GM13977 (cell line): ENCODE data around the gene RAB7B.

ENCODE experiments used
- DNase-seq: peaks from one replicate; pipeline ENCODE4 v3.0.0; 2012; ENCODE audit warnings: low spot score
- CTCF ChIP-seq: IDR thresholded peaks from 2 replicates; pipeline ENCODE4 v1.5.1; 2012; ENCODE audit warnings: mild to moderate bottlenecking, control low read depth; ENCODE audit not compliant: insufficient read depth; ENCODE audit errors: extremely low read depth, missing control alignments
- in situ Hi-C: fragments of 300-500 bp; cut with MboI; formaldehyde crosslinking; loops from one replicate; pipeline ENCODE4 v1.12.0; 2022; ENCODE audit warnings: low sequenced_read_pairs, low pct_unique_long_range_greater_than_20kb, mixed read lengths, inconsistent platforms; ENCODE audit not compliant: unreplicated experiment

RAB7B gene

GRCh38 chr1:205939690-205940330 lies 63.4 kb downstream of the RAB7B start:
- peak; percentile 34 for DNase-seq
- in situ Hi-C loops = no loop called here
- no peak for TF ChIP-seq CTCF

GRCh38 chr1:205938682-205939081 lies 64.5 kb downstream of the RAB7B start:
- in situ Hi-C loops = no loop called here
- TF ChIP-seq CTCF = no peak
- no peak for DNase-seq

GRCh38 chr1:205936846-205937586 lies 66.2 kb downstream of the RAB7B start:
- DNase-seq = no peak
- in situ Hi-C loops = no loop called here
- TF ChIP-seq CTCF = no peak

GRCh38 chr1:205936311-205936710 lies 66.9 kb downstream of the RAB7B start:
- TF ChIP-seq CTCF = no peak
- in situ Hi-C loops = no loop called here

GRCh38 chr1:205935869-205936268 lies 67.3 kb downstream of the RAB7B start:
- in situ Hi-C loops = no loop called here
- no peak for TF ChIP-seq CTCF

More at GRCh38 chr1:205936311-205936710, 66.9 kb downstream of the RAB7B start:
- no peak for DNase-seq

GRCh38 chr1:205934788-205935187 lies 68.4 kb downstream of the RAB7B start:
- TF ChIP-seq CTCF = no peak
- DNase-seq = no peak
- in situ Hi-C loops = no loop called here

More at GRCh38 chr1:205935869-205936268, 67.3 kb downstream of the RAB7B start:
- DNase-seq = no peak
